H4 (cell line): ENCODE results near the gene NEUROG1. TPM values are rescaled to one million over a fixed set of nuclear protein-coding genes. Genes with fewer than 3 reads are reported as not detected.

Experiments used
- DNase-seq: peaks from one replicate; pipeline ENCODE4 v3.0.0-alpha.2; 2015; ENCODE audit warnings: low spot score
- total RNA-seq: library from RNA; depleted of rRNA; stranded (reverse); fragments of >200 nt; shearing (Covaris generic); gene quantifications from 2 replicates; pipeline ENCODE4 v1.2.3, GENCODE V29; 2014; rRNA removed

The NEUROG1 gene
- total RNA-seq, 1 experiment from 2014 or later = not detected

DNA sequence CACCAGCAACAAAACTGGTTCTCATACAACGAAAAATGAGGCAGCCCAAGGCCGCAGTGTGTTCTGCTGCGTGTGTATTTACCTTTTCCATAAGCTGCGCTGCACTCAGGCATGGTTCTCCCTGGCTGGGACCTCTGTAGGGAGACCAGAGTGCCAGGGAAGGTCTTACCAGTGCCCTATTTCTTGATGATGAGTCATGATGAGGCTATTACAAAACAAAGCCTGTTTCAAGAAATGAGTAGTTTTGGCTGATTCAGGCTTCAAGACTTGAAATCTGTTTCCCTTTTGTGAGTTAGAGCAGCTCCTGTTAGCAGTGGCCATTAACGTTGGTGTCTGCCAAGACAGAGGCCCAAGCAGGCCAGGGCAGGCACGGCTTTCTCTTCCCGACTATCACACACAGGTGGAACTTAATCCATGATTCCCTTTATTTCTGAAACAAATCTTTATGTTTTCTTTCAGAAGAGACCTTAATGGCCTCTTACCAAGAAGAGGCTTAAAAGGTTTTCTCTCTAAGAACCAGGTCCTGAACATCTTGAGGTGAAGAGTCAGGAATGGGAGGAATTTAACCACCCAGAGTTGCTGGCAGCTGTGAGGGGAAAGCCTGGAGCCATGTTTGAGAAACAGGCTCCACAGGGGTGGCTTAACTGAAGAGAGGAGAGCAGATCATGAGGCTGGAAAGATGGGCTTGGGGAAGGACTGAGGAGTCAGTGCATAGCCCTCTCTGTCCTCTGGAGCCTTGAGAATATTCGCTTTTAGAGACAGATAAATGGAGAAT lies 42.2 kb downstream of the NEUROG1 start:
- DNase-seq = peak; percentile 87

DNA sequence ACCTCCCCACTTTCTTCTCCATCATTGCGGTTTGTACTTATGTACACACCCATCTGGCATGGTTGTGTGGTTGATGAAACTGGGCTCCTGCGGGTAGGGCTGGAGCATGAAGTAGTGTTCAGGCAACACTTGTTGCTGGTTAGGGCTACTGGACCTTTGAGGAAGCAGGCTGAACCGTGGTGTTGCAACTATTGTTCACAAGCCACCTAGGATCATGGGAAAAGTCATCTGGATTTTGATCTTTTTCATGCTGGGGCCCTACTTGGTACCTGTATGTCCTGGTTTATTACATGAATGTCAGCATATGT lies 43.5 kb downstream of the NEUROG1 start:
- no peak for DNase-seq

DNA sequence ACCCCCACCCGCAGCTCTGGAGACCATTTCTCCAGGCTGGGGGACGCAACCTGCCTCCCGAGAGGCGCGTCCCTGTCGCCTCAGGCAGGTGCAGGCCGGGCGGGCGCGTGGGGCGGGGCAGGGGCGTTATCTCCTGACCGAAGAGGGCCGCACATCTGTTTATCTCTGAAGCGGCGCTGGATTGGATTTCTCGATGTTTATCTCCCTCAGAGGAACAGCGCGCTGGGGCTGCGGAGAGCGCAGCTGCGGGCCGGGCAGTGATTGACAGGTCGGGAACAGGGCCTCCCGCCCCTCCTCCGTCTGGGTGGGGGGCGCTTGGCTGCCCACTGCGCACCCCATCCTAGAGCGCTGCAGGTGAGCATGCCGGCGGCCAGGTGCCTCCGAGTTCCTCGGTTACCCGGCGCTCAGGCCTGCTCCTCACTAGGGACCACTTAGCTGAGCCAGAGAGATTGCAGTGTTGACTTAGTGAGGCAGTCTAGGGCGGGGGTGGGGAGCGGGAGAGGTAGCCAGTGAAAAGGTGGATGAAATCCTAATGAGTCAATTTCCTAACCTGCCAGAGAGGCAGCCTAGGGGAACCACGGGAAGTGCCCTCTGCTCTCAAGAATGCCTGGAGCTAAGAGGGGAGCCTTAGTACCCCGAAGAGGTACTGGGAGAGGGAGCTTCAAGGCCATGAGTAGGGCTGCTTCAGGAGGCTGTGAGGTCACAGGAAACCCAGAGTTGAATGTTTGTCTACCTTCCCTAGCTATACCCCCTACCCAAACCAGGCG lies 44.0 kb downstream of the NEUROG1 start:
- DNase-seq = no peak

DNA sequence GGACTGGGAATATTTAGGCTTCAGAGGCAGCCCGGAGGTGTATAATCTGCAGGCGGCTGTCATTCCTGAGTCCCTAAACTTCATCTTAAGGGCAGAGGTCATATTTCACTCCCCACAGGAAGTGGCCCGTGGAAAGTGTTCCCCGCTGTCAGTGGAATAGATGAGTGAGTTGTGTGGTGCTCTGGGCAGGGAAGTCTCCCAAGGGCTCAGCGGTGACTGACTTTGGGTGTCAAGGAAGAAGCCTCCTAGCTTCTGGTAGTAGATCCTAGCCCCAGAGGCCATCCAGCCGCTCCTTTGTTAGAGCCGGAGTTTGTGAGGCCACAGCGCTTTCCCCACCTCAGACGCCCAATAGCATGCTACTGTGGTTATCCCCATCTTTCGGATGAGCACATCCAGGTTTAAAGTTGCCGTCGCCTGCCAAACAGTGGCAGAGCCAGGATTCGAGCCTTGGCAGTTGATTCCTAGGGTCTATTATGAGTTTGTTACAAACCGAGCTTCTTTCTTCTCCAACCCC lies 44.7 kb downstream of the NEUROG1 start:
- DNase-seq = no peak

DNA sequence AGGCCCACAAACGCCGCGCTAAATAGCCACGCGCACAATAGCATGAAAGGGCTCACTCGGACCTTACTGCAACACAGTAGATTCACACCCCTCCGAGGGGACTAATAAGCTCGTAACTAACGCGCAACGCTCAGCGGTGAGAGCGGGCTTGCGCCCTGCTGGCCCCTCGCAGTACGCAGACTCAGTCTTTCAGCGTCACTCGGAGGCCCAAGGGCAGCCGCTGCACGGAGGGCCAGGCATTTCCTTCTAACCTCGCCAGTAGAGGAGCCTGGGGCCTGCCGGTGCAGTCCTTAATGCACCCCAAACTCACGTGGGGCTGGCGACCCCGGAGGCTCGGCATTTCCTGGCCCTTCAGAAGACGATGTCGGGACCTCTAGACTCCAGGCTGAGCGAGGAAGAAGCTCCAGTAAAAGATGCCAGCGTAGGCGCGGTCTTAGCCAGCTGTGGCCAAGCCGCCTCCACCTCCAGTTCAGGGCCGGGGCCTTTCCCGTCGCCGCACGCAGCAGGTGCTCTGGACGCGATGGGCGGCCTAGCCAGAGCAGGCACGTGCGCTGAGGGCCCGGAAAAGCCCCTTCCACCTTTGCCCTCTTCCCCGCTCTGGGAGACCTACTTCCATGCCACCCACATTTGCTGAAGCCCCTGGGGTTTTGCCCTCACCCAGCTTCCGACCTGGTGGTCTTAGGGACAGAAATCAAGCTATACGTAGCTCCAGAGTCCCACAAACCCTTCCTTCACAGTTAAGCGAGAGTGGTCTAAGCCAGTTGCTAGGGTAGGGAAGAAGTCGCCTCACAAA lies 45.3 kb downstream of the NEUROG1 start:
- no peak for DNase-seq

DNA sequence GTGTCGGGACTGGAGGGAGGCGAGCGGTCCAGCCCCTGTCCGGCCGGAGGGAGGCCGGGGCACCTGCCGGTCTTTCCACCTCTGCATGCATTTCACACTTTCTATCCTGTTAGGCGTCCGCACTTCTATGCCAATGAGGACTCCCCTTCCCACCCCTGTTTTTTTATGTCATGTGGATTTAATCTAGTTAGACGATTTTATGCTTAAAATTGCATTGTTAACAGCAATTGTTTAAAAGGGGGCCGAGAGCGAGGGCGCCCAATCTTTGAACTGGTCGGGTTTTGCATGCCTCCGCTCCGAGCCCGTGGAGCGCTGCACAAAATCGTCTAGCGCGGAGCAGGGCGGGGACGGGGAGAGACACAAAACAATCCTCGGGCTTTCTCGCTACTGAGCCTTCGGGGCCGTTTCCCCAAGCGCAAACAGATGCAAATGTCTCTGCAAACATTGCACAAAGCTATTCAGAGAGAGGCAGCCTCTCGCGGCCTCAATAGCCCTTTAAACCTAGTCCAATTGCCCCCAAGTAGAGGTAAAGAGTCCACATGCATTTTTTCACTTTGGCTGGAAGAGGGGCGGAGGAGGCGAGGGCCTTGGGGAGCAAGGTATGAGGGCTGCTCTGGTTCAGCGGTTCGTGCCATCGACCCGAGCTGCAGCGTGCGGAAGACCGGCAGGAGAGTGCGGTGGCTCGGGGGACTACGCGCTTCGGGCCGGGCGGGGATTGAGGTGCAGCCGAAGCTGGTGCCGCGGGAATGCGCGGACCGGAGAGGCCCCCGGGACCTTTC lies 46.1 kb downstream of the NEUROG1 start:
- DNase-seq = no peak

DNA sequence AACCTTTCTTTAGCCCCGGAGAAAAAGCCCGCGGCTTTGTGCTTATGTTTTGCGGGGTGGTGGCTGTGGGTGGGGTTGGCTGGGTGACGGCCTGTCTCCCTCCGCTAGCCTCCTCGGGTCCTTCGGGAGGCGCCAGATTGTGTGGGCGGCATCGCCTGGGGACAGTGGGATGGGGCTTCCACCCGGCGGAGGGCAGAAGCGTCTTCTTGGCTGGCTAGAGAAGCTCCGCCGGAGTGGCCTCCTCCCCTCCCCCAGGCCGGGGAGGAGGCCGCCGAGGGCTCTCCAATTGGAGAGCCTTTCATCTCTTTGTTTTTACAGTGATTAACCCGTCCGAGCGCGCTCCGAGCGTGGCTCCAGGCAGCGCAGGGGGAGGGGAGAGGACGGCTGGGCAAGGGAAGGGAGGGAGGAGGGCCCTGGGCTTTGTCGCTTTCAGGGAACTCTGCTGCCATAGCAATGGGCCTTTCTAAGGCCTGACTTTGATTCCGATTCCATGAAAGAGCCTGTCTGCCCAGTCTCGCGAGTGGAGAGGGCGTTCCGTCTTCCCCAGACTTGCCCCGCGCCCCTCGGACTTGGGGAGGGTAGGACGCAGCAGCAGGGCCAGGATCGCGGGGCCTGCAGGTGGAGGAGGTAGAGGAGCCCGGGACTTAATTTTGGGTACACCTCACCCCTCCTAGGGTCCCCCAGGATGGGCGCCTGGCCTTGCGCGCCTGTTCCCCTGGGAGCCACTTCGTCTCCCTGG lies 46.9 kb downstream of the NEUROG1 start:
- DNase-seq = peak; percentile 82

DNA sequence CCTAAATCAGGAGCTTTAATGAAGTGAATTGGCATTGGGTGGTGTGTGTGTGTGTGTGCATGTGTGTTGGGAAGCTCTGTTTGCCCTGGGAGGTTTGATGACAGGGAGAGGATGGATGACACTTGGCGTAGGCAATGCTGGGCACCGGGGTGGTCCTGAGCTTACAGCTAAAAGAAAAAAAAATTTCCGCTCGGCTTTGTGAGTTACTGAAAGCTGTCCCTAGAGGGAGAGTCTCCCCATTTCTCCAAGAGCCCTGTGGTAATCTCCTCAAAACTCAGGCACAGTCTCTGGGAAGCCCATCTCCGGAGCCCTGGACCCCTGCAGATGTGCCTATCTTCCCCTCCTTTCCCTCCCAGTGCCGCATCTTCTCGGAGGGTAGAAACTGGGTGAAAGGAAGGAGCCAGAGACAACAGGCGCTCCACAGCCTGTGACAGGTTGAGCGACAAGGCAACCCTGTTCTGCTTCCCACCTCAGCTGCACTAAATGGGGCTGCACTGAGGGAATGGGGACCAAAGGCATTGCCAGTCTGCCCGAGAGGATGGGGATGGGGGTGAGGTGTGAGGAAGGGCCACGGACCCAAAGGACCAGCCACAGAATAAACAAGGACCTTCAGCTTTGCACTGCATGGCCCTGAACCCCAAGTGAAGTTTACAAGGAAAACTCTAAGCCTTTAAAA lies 47.8 kb downstream of the NEUROG1 start:
- no peak for DNase-seq

DNA sequence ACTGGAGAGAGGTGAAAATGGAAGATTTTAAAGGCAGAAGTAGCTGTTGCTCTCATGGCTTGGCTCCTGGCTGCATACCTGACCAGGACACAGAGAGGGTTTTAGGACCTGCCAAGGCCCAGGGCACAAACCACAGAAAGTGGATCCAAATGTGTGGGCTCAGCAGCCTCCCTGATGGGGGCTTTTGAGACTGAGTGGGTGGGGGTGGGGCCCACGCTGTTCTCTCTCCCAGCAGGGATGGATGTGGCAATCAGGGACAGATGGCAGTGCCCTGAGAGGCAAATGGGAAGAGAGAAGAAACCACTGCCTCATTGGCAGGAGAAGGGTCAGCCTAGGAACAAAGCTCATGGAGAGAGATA lies 48.7 kb downstream of the NEUROG1 start:
- DNase-seq = no peak

DNA sequence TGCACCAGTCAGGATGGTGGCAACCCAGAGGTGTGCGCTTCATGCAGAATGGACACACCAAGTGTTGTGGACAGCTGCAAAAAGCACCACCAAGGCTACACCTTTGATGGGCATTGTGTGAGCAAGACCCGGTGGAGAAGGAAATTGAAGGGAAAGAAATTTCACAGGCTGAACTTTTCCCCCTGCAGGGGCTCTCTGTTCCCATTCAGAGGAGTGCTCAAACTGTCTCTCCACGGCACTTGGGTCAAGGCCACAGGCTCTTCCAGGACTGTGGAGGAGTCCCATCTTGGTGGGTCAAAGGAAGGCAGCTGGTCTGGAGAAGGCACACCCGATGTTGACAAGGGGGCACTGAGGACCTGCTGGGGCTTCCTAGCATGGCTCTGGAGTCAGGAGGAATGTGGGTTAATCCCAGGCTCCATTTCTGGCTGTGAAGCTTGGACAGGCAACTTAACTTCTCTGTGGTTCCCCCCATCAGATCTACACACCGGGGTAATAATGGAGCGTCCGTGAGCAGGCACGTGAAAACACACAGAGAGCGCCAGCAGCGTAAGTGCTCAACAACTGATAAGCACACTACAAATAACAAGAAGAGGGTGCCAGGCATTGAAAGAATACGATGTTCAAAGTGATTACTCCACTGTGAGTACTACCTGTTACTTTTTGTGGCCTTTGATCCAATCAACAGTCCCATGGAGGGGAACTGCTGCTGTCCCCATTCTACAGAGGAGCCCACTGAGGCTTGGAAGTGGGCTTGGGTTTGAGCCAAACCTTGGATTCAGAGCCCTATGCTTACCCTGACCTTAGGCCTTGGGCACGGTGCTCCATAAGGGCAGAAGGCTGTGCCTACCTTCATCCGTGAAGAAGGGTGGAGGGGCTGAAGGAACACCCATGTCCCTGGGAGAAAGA lies 49.4 kb downstream of the NEUROG1 start:
- DNase-seq = no peak

DNA sequence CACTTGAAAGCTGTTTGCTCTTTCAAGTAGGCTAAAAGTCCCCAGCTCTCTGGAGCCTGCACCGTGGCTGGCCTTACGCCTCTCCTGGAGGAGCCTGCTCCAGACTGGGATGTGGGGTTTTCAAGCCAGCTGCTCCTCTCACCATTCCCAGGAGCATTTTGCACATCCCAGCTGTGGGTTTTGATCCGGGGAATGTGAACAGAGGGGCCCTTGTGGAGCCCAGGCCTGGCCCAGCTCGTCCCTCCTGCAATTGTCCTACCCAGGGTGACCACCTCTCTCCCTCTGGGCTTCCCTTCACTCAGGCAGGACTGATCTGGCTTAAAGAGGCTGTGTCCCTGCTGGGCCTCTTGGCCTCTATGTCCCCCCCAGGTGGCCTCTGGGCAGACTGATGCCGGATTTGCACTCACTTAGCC lies 51.1 kb downstream of the NEUROG1 start:
- DNase-seq = no peak

Other genes with a start within 250 kb of the NEUROG1 start
- 270 and 350 TPM in 2 replicates for gene MACROH2A1, start 136.7 kb downstream of the NEUROG1 start, total RNA-seq
- not detected in 2 replicates for gene DCANP1, start 88.6 kb downstream of the NEUROG1 start, total RNA-seq
- gene TIFAB, start 83.6 kb downstream of the NEUROG1 start, total RNA-seq = not detected in 2 replicates
- gene CXCL14, start 43.0 kb upstream of the NEUROG1 start, total RNA-seq = 1.4 and 1.7 TPM in 2 replicates